ENCODE measurements around the gene SMYD4. TPM values are rescaled to one million over a fixed set of nuclear protein-coding genes. Genes with fewer than 3 reads are reported as not detected.

Gene SMYD4
- 26.6 and 33.5 TPM in 2 replicates for total RNA-seq
- long read RNA-seq, full-length matches to known transcripts: 23 of 46 reads
- long read RNA-seq, partial matches to known transcripts: 14 of 46 reads
- long read RNA-seq, other reads (novel, unspliced or antisense): 9 of 46 reads

- peaks cover 15% of the 10 kb centered on the region for H3K4me1 Mint-ChIP-seq (ENCODE audit: low read depth)
- DNase-seq (ENCODE audit: low spot score, unreplicated experiment): peak; percentile 79
These were observed at the start of gene SMYD4, which contains the start of gene RPA1 for GRCh38 chr17:1829592-1830257. TSS of gene SMYD4 (minus strand) at chr17:1829902. CDS start at chr17:1827994, 1,908 bp downstream. TSS of gene RPA1 (plus strand) at chr17:1830005. CDS start at chr17:1830094, 89 bp downstream.

GRCh38 chr17:1878419-1879121 is 48.9 kb upstream of the SMYD4 start:
- H3K4me3 Mint-ChIP-seq (ENCODE audit: low read depth): no peak overlapping the region
- H3K9me3 Mint-ChIP-seq (ENCODE audit: low read depth): no peaks in the 10 kb centered on the region
- DNase-seq (ENCODE audit: low spot score, unreplicated experiment): no peak
- peaks cover 3% of the 10 kb centered on the region for H3K4me1 Mint-ChIP-seq (ENCODE audit: low read depth)
- no peak for TF ChIP-seq CTCF (IDR thresholded peaks at IDR 0.05; ENCODE audit: unreplicated experiment)
- H3K27ac Mint-ChIP-seq: no peak overlapping the region
- no peaks in the 10 kb centered on the region for H3K27me3 Mint-ChIP-seq
- H3K36me3 Mint-ChIP-seq (ENCODE audit: insufficient read depth): peaks cover 28% of the 10 kb centered on the region

More at GRCh38 chr17:1829592-1830257, at the start of gene SMYD4, which contains the start of gene RPA1:
- Mint-ChIP-seq H3K4me3 (ENCODE audit: low read depth) (peak within 1 kb of the TSS; percentile 97), H3K9me3 (ENCODE audit: low read depth) (no peaks in the 10 kb centered on the region), H3K27me3 (no peaks in the 10 kb centered on the region), H3K27ac (peak within 1 kb of the TSS; percentile 93), H3K36me3 (ENCODE audit: insufficient read depth) (peaks cover 10% of the 10 kb centered on the region)
- no peak for TF ChIP-seq CTCF (IDR thresholded peaks at IDR 0.05; ENCODE audit: unreplicated experiment)

DNA sequence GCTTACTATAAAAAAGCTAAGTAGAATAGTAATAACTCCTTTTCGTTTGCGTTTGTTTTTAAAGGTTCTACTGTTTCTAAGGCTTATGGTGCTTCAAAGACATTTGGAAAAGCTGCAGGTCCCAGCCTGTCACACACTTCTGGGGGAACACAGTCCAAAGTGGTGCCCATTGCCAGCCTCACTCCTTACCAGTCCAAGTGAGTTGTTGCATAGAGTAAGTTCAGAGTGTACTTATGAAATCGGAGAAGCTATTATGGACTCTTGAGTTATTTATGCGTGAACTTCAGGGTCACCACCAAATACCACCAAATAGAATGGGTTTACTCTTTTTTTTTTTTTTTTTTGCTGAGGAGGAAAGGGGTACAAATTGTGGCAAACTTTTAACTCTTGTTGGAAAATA is 45.9 kb upstream of the SMYD4 start:
- Mint-ChIP-seq H3K36me3 (ENCODE audit: insufficient read depth) (peaks cover 31% of the 10 kb centered on the region), H3K27me3 (no peaks in the 10 kb centered on the region), H3K27ac (no peak overlapping the region), H3K9me3 (ENCODE audit: low read depth) (no peaks in the 10 kb centered on the region), H3K4me1 (ENCODE audit: low read depth) (peaks cover 3% of the 10 kb centered on the region), H3K4me3 (ENCODE audit: low read depth) (no peak overlapping the region)
- TF ChIP-seq CTCF (IDR thresholded peaks at IDR 0.05; ENCODE audit: unreplicated experiment): no peak
- no peak for DNase-seq (ENCODE audit: low spot score, unreplicated experiment)

DNA sequence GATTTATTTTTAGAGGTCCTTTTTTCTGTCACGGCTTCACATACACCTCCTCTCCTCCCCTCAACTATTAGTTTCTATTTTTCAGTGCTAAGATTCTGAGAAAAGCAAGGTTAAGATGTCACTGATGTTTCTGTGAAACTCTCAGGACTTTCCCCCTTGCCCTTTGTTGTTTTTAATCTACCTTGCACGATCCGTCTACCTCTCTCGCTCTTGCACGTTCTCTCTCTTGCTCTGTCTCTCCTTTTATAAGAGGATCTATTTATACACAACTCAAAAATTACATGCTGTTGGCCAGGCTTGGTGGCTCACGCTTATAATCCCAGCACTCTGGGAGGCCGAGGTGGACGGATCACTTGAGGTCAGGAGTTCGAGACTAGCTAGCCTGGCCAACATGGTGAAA is 43.7 kb upstream of the SMYD4 start:
- H3K4me3 Mint-ChIP-seq (ENCODE audit: low read depth): no peak overlapping the region
- TF ChIP-seq CTCF (IDR thresholded peaks at IDR 0.05; ENCODE audit: unreplicated experiment): no peak
- H3K36me3 Mint-ChIP-seq (ENCODE audit: insufficient read depth): peaks cover 23% of the 10 kb centered on the region
- DNase-seq (ENCODE audit: low spot score, unreplicated experiment): no peak
- H3K27me3 Mint-ChIP-seq: no peaks in the 10 kb centered on the region
- H3K4me1 Mint-ChIP-seq (ENCODE audit: low read depth): peaks cover 3% of the 10 kb centered on the region
- H3K9me3 Mint-ChIP-seq (ENCODE audit: low read depth): no peaks in the 10 kb centered on the region
- H3K27ac Mint-ChIP-seq: no peak overlapping the region

- TF ChIP-seq CTCF (IDR thresholded peaks at IDR 0.05; ENCODE audit: unreplicated experiment): no peak
- Mint-ChIP-seq H3K4me1 (ENCODE audit: low read depth) (peaks cover 3% of the 10 kb centered on the region), H3K27ac (no peak overlapping the region), H3K9me3 (ENCODE audit: low read depth) (no peaks in the 10 kb centered on the region), H3K36me3 (ENCODE audit: insufficient read depth) (peaks cover 23% of the 10 kb centered on the region), H3K4me3 (ENCODE audit: low read depth) (no peak overlapping the region), H3K27me3 (no peaks in the 10 kb centered on the region)
- DNase-seq (ENCODE audit: low spot score, unreplicated experiment): no peak
These were observed 43.3 kb upstream of the SMYD4 start for GRCh38 chr17:1872976-1873375.
